GM12878 (cell line): ENCODE data around the gene DPF3.

Experiments
- BCL11A ChIP-seq: IDR thresholded peaks from 2 replicates; pipeline ENCODE4 v1.6.1; 2011; ENCODE audit warnings: low read depth, low read length
- CREM ChIP-seq: IDR thresholded peaks from 2 replicates; pipeline ENCODE4 v1.6.1; 2014; ENCODE audit warnings: antibody characterized with exemption, low read depth
- FOS ChIP-seq: IDR thresholded peaks from 3 replicates; pipeline ENCODE4 v1.6.1; 2011; ENCODE audit warnings: borderline replicate concordance; ENCODE audit not compliant: insufficient read length; ENCODE audit errors: extremely low read depth
- JUND ChIP-seq: IDR thresholded peaks from 2 replicates; pipeline ENCODE4 v1.6.1; 2012; ENCODE audit warnings: low read depth, mild to moderate bottlenecking, low read length, improper control_type of control experiment, moderate library complexity
- POLR2A ChIP-seq: IDR thresholded peaks from 2 replicates; pipeline ENCODE4 v1.6.1; 2011; ENCODE audit warnings: low read depth, mild to moderate bottlenecking, low read length
- POLR2AphosphoS5 ChIP-seq: IDR thresholded peaks from 2 replicates; pipeline ENCODE4 v1.6.1; 2011; ENCODE audit warnings: mild to moderate bottlenecking, low read length, inconsistent platforms
- RB1 ChIP-seq: fragments of 450-650 bp; formaldehyde crosslinking; IDR thresholded peaks from 2 replicates; pipeline ENCODE4 v1.6.1; 2017; ENCODE audit warnings: mild to moderate bottlenecking, borderline replicate concordance
- RCOR1 ChIP-seq: conservative IDR thresholded peaks from 2 replicates; pipeline ENCODE4 v1.6.1; 2012; ENCODE audit warnings: low read depth, low read length, improper control_type of control experiment
- SP1 ChIP-seq: IDR thresholded peaks from one replicate; pipeline ENCODE4 v1.6.1; 2011; ENCODE audit warnings: low read depth, low read length
- SUZ12 ChIP-seq: fragments of 200-600 bp; sonication (generic); IDR thresholded peaks from one replicate; pipeline ENCODE4 v1.6.1; 2018; ENCODE audit warnings: antibody characterized with exemption, mild to moderate bottlenecking; ENCODE audit not compliant: unreplicated experiment
- USF2 ChIP-seq: IDR thresholded peaks from 2 replicates; pipeline ENCODE4 v1.6.1; 2011; ENCODE audit warnings: low read depth, low read length, improper control_type of control experiment, borderline replicate concordance
- TF ChIP-seq, protein P1 (sequence below), 3 experiments: IDR thresholded peaks in 2 of 3; conservative IDR thresholded peaks in 1 of 3; 2 replicates each; pipeline ENCODE4 v1.5.1; 2011; ENCODE audit warnings: low read depth in 3 of 3, low read length in 3 of 3, mild to moderate bottlenecking in 3 of 3, control low read depth in 2 of 3, moderate library complexity in 2 of 3, inconsistent platforms in 1 of 3, mixed read lengths in 1 of 3; ENCODE audit not compliant: control insufficient read depth in 2 of 3, insufficient read depth in 1 of 3; ENCODE audit errors: extremely low read depth in 1 of 3

DNA sequence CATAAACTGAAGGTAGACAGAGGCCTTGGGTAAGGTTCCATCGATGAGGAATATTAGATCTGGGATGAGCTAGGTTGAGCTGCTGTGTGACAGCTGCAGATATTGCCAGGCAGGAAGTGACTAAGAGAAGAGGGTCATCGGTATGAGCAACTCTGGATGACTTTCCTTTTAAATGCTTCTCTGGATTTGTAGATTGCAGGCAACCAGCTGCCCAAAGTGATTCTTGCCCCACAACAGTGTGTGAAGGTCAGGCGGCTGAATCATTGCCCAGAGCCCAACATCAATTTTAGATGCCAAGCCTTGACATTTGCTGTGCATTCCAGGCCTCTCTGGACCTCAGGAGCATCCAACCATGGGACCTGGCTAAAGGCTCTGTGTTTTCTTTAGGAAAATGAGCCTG lies 255.9 kb downstream of the DPF3 start:
- TF ChIP-seq BCL11A, result no peak
- TF ChIP-seq POLR2AphosphoS5, result no peak
- TF ChIP-seq, protein P1, sequence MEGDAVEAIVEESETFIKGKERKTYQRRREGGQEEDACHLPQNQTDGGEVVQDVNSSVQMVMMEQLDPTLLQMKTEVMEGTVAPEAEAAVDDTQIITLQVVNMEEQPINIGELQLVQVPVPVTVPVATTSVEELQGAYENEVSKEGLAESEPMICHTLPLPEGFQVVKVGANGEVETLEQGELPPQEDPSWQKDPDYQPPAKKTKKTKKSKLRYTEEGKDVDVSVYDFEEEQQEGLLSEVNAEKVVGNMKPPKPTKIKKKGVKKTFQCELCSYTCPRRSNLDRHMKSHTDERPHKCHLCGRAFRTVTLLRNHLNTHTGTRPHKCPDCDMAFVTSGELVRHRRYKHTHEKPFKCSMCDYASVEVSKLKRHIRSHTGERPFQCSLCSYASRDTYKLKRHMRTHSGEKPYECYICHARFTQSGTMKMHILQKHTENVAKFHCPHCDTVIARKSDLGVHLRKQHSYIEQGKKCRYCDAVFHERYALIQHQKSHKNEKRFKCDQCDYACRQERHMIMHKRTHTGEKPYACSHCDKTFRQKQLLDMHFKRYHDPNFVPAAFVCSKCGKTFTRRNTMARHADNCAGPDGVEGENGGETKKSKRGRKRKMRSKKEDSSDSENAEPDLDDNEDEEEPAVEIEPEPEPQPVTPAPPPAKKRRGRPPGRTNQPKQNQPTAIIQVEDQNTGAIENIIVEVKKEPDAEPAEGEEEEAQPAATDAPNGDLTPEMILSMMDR (IDR thresholded peaks at IDR 0.05 in 2 of 3, conservative IDR thresholded peaks at IDR 0.05 in 1 of 3; ENCODE audit: control insufficient read depth in 2 of 3, extremely low read depth in 1 of 3, insufficient read depth in 1 of 3, low read depth in 3 of 3, low read length in 3 of 3), result no peak
- no peak for TF ChIP-seq RB1
- TF ChIP-seq JUND, result no peak
- no peak for TF ChIP-seq RCOR1
- TF ChIP-seq USF2, result no peak
- no peak for TF ChIP-seq SUZ12
- no peak for TF ChIP-seq CREM
- no peak for TF ChIP-seq SP1
- TF ChIP-seq POLR2A, result no peak
- TF ChIP-seq FOS, result no peak
